NCI-H1417 (cell line): Measurements from ENCODE around the gene WDR19.

Experiments
- DNase-seq, 3 experiments: peaks; one replicate each; lab custom pipeline; 2025; lab: John Stamatoyannopoulos, UW

WDR19 gene

DNA sequence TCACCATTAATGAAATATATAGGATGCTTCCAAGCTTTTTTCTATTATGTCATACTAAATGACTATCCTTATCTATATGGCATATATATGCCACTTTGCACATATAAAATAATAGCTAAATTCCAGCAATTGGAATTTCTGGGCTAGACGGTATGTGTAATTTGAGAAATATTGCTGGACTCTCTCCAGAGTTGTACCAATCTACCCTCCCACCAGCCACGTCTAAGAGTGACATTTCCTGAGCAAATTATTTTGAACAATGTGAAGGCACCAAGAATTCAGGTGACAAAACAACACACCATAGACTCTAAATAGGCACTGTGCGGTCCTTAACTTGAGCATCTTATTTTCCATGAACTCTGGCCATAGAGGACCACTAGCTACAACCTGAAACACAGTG lies 121.5 kb downstream of the WDR19 start:
- no peak for DNase-seq

DNA sequence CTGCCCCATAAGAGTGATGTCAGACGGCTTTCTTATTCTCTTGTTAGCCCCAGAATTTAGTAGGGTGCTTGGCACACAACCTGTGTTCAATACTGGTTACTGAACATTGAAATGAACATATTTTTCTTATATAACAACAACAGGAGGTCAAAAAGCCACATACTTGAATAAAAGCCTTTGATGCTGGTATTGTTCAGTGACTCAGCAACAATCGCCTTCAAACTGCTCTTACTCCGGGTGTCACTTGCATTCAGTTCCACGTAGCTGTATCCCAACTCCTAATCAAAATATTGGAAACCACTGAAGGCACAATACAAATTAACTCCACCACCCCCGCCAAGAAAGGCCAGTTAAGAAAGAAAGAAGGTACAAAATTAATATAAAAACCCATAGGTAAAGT lies 122.3 kb downstream of the WDR19 start:
- DNase-seq = no peak

DNA sequence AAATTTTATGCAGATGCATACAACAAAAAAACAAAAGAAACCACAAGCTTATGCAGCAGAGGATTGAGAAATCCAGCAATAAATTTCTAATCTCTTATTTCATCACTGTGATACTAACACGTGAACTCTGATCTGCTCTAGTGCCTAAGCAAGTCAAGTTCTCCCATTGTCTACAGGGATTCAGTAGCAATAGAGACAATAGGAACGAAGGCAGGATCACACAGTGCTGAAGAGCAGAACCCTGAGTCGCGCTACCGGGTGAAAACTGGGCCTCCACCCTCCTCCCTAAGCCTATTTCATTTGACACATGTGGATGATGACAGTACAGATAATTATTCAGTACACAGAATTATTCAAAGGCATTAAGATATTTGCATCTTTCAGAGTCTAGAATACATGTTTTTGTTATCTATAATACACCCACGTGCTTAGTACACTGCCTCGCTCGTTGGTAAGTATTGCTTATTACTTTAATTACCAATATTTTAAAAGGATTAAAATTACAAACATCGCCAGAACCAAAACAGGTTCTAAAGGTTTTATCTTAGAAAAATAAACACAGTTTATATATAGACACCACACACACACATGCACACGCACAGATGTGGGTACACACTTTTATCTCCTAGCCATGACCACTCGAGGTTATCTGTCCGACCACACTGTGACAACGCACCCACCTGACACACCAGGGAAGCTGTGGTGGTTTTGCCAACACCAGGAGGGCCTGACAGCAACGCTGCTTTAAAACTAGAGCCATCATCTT lies 123.8 kb downstream of the WDR19 start:
- peak in 1 of 3 experiments; percentile 10 for DNase-seq

DNA sequence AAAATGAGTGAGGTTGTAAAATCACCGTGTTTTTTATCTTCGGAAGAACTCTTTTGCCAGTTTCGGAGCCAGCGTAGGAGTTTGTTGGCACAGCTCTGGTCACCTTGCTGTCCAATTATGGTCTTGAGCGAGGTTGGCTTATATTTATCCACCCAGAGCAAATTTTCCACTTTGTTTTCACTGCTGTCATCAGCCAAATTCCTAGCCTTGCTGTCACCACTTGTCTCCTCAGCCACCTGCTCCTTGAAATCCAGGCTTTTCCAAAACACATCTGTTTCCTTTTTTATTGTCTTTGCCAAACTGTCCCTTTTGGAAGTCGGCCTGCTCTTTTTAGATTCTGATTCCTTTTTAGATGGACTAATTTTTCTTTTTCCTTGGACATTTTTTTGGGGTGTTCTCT lies 126.3 kb downstream of the WDR19 start:
- DNase-seq = no peak

DNA sequence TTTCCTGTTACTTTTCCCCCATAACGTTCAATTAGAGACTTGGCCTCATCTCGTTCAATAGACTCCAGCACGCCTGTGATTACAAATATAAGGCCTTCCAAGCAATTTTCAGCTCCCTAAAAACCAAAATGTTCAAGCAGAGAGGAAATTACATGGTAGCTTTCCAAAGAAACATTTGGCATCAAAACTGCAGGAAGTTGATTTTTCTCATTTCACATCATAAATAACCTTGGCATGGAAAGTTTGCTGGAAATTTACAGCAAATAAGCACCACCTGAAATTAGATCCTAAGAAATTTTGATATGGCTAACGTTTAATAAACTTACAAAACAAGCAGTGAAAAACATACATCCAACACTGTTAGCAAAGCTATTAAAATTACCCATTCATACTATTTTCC lies 130.5 kb downstream of the WDR19 start:
- no peak for DNase-seq

DNA sequence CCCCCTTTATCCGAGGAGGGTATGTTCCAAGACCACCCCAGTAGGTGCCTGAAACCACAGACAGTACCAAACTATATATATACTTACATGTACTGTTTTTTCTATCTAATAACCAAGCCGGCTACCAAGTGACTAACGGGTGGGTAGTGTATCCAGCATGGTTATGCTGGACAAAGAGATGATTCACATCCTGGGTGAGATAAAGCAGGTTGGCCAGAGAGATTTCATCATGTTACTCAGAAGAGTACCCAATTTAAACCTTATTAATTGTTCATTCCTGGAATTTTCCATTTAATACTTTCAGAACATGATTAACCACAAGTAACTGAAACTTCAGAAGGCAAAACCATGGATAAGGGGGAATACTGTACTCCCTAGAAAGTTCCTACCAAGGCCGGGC lies 137.3 kb downstream of the WDR19 start:
- DNase-seq = no peak

DNA sequence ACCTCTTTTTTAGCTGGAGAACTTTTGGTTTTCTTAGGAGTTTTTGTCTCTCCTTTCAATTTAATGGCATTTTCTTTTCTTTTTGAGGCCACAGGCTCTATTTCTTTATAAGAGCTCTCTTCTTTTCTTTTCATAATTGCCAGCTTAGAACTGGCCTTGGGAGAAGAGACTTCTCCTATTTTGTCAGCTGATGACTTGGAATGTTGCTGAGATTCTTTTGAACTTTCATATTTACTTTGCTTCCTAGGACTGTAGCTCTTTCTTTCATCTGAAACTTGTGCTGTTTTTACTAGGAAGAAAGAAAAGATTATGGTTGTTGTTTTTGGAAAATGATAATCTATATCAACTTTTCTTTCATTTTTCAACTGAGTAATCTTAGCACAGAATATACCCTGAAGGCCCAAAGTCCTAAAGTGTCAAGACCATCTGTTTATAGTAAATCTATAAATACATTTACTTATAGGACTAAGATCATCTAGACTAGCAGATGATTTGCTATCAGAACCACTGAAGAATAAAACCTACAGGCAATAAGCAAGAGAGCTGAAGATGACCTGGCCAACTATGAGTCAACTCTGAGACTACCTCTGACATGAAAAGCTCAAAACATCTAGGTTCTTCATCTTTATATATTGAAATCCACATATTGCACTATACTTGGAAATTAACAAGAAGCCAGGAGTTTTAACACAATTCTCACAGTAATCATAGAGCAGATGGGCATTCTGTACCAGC lies 138.2 kb downstream of the WDR19 start:
- no peak for DNase-seq

DNA sequence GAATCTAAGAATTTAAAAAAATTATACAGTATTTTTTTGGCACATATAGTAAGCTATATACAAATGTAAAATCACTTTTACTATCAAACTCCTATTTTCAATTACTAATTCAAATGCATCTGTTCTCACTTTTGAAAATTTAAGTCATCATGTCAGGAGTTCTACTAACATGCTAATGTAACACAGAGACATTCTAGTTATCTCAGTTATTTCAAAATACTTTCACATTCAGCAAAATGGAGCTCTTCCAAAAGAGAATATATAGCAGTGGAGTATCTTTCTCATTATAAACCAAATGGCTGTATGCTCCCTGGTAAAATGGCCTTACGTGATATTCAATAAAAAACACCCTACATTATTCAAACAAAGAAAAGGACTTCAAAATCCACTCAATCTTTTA lies 141.5 kb downstream of the WDR19 start:
- DNase-seq = no peak

DNA sequence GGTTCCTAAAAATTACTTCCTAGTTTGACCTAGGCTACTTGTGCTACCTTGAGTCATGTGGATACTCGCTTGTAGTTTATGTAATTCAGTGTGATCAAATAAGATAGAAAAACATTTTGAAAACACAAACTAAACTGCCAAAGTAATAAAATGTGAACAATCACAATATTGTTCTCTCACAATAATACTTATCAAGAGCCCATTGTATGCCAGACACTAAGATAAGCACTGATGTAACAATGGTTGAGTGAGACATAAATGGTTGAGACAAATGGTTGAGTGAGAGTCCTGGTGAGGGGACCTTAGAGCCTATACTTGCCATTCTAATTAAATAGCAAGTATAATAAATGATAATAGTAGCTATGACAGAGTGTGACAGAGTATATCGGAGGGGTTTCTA lies 142.1 kb downstream of the WDR19 start:
- no peak for DNase-seq

DNA sequence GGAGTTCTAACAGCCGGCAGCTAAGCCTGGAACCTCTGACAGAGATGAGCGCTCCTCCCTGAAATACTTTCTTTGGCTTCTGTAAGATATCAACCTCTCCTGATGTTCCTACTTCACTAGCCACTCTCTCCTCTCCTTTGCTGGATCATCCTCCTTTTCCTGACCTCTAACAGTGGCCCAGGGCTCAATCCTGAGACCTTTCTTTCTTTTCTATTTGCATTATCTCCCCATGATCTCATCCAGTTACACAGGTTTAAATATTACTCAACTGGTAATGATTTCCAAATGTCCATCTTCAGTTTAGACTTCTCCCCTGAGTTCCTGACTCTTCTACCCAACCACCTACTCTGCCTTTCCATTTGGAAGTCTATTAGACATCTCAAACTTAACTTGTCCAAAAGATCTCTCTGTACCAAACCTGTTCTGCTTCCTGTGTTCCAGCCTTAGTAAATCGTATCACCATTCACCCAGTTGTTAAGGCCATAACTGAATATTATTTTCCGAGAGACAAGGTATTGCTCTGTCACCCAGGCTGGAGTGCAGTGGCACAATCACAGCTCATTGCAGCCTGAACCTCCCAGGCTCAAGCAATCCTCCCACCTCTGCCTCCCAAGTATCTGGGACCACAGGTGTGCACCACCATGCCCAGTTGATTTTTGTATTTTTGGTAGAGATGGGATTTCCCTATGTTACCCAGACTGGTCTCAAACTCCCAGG lies 142.7 kb downstream of the WDR19 start:
- DNase-seq = no peak

DNA sequence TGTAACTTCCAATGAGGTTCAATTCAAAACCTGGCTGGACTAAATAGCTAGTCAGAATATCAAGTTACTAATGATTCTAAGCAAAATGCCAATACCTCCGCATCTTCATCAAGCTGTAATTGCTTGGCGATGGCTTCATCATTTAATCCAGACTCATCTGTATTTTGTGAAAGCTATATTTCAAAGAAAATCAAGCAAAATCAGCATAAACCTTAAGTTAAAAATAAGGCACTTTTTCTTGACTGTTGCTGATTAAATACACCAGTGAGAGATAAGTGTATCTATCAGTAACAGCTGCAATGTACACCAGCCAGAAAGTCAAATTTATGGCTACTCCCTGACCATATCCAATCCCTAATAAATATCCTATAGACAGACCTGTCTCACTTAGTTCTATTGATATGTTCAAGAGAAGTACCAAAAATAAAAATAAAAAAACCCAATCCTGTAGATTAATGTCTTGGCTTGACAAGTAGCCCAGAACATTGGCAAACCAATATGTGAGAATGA lies 144.2 kb downstream of the WDR19 start:
- no peak for DNase-seq

DNA sequence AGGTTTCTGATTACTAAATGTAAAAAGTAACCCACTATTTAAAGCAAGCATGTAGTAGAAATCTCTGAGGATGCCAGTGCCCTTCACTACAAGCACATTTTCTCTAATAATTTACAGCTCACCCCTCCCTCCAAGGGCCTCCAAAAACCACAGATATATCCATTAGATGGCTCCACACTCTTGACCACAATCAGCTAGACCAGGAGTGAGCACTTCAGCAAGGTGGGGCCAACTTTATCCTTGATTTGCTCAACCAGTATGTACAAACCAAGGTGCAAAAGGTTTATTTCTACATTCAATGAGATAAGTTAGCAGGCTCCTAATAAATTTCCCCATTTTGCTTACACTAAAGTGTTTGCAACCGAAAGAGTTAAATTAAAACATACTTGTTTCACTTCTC lies 148.0 kb downstream of the WDR19 start:
- DNase-seq = no peak

DNA sequence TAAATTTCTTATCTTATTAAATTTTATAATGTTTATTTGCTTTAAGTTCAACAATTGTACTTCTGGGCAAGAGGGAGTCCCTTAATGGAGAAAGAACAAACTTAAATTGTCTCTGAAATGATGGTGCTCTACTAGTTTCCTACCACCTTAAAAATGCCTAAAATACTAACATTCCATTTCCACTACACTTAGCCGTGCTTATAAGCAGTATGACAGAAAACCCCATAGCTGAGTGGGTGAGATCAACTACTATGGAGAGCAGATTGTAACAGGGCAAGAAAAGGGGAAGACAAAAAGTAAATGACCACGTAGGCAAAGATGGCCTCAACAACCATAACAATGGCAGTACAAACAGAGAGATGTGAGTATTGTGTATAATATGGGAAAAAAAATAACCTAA lies 148.9 kb downstream of the WDR19 start:
- DNase-seq = no peak
